Measurements from ENCODE around the gene ADGRV1.
"Not testable (repeated sequence)": the region's sequence is repeated elsewhere in the genome, so short reads cannot be mapped to it uniquely, and the experiment has no call there.

The ADGRV1 gene

DNA sequence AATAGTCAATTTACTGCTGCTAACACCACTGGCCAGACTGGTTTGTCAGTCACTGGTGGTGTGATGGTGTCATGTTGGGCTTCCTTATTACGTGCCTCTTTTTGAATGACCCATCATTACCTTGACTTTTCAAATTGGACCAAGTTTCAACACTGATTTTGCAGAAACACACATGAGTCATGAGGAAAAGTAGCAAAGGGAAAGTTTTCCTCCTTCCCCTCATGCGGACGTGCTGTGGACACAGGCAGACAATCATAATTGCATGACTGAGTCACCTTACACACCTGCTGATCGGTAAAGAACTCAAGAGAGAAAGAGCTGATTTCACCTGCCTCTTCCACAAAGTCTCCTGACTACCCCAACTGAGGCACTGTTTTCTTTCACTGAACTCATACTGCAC lies 500.0 kb downstream of the ADGRV1 start:
- Histone ChIP-seq H3K9ac (ENCODE audit: low read depth, low read length) (no peak overlapping the region), H3K27me3 (ENCODE audit: insufficient read depth, low read length) (no peaks in the 10 kb centered on the region), H3K4me3 (ENCODE audit: low read length) (no peak overlapping the region), H3K27ac (ENCODE audit: low read depth, low read length) (no peak overlapping the region), H3K36me3 (ENCODE audit: insufficient read depth, low read length) (no peaks in the 10 kb centered on the region), H3K4me1 (ENCODE audit: insufficient read depth, low read length) (no peaks in the 10 kb centered on the region), H3K9me3 (ENCODE audit: insufficient read depth, low read depth, low read length) (no peaks in the 10 kb centered on the region)
- 97% methylated on average over 4 of the region's 4 CpGs for WGBS

DNA sequence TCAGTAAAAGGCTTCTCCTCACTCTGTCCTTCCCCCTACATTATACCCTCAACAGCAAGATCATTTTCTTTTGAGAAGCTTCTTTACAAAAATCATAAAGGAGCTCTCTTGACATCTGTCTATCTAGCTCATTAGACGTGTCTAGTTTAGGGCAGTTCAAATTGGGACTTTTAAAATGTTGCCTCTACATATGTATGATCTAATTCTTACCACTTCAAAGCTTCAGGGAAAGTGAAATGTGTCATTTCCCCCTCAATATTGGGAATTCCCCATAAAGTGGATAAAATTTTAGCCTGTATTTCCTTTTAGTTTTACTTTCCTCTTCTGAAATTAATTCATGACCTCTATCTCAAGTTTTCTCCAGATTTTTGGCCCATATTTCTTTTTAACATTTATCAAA lies 500.8 kb downstream of the ADGRV1 start:
- H3K9ac ChIP-seq (ENCODE audit: low read depth, low read length): no peak overlapping the region
- H3K4me3 ChIP-seq (ENCODE audit: low read length): no peak overlapping the region
- H3K27me3 ChIP-seq (ENCODE audit: insufficient read depth, low read length): no peaks in the 10 kb centered on the region
- no peaks in the 10 kb centered on the region for H3K9me3 ChIP-seq (ENCODE audit: insufficient read depth, low read depth, low read length)
- no peak overlapping the region for H3K27ac ChIP-seq (ENCODE audit: low read depth, low read length)
- WGBS: 90% methylated on average over 1 of the region's 1 CpG
- no peaks in the 10 kb centered on the region for H3K4me1 ChIP-seq (ENCODE audit: insufficient read depth, low read length)
- no peaks in the 10 kb centered on the region for H3K36me3 ChIP-seq (ENCODE audit: insufficient read depth, low read length)

- Histone ChIP-seq H3K4me3 (ENCODE audit: low read length) (no peak overlapping the region), H3K36me3 (ENCODE audit: insufficient read depth, low read length) (no peaks in the 10 kb centered on the region)
- 90% methylated on average over 2 of the region's 2 CpGs for WGBS
Measured at GRCh38 chr5:91061094-91061493, 502.5 kb downstream of the ADGRV1 start.

DNA sequence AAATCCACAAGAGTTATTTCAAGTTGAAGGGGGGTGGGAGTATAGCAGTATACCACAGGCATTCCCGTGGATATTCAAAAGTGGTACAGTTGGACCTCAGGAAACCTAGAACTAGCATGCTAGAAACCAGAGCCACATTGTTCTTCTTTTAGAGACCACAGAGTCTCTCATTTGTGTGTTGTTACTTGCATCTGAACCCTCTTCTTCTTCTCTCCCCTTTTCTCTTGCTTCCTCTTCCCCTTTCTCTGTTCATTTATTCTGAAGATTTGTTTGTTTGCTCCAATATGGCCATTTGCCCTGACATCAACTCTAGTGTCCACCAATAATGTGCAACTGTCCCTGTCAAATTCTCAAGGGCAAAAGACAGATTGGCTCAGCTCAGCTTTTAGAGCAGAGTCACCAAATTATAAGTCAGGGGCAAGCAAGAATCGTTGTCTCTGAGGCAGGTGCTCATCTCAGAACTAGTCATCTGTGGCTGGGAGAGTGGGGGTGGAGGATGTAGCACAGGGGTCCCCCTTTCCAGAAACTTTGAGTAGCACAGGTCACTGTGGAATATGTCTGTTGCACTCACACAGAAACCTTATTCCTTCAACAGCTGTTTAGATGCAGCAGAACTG lies 503.5 kb downstream of the ADGRV1 start:
- Histone ChIP-seq H3K36me3 (ENCODE audit: insufficient read depth, low read length) (no peaks in the 10 kb centered on the region), H3K4me3 (ENCODE audit: low read length) (no peak overlapping the region), H3K27ac (ENCODE audit: low read depth, low read length) (no peak overlapping the region), H3K9ac (ENCODE audit: low read depth, low read length) (no peak overlapping the region), H3K9me3 (ENCODE audit: insufficient read depth, low read depth, low read length) (no peaks in the 10 kb centered on the region), H3K27me3 (ENCODE audit: insufficient read depth, low read length) (no peaks in the 10 kb centered on the region), H3K4me1 (ENCODE audit: insufficient read depth, low read length) (no peaks in the 10 kb centered on the region)
- WGBS: 92% methylated on average over 2 of the region's 2 CpGs

More at GRCh38 chr5:91061094-91061493, 502.5 kb downstream of the ADGRV1 start:
- Histone ChIP-seq H3K9ac (ENCODE audit: low read depth, low read length) (no peak overlapping the region), H3K4me1 (ENCODE audit: insufficient read depth, low read length) (no peaks in the 10 kb centered on the region), H3K27ac (ENCODE audit: low read depth, low read length) (no peak overlapping the region), H3K27me3 (ENCODE audit: insufficient read depth, low read length) (no peaks in the 10 kb centered on the region), H3K9me3 (ENCODE audit: insufficient read depth, low read depth, low read length) (no peaks in the 10 kb centered on the region)

- H3K36me3 ChIP-seq (ENCODE audit: insufficient read depth, low read length); H3K4me1 ChIP-seq (ENCODE audit: insufficient read depth, low read length); H3K27ac ChIP-seq (ENCODE audit: low read depth, low read length); H3K27me3 ChIP-seq (ENCODE audit: insufficient read depth, low read length); H3K9me3 ChIP-seq (ENCODE audit: insufficient read depth, low read depth, low read length); H3K9ac ChIP-seq (ENCODE audit: low read depth, low read length); H3K4me3 ChIP-seq (ENCODE audit: low read length): not testable (repeated sequence)
- 95% methylated on average over 9 of the region's 9 CpGs for WGBS
Measured at GRCh38 chr5:91063098-91063690, 504.6 kb downstream of the ADGRV1 start.

DNA sequence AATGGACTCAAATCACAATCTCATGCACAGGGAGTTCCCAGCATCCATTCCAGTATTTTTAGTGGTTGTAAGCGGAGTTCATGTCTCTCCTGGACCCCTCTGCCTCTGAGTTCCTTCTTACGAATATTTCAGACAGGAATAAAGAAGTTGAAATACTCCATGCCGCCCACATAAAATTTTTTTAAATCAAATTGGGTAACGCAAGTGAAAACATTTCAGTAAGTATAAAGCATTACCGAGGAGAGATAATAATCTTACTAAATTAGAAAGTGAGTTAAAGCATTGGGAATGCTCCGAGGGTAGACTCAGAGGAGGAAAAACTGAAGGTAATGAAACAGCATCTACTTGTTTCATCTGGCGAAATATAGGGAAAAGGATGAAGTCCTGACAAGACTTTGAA lies 506.9 kb downstream of the ADGRV1 start:
- Histone ChIP-seq H3K4me1 (ENCODE audit: insufficient read depth, low read length) (no peaks in the 10 kb centered on the region), H3K36me3 (ENCODE audit: insufficient read depth, low read length) (no peaks in the 10 kb centered on the region), H3K4me3 (ENCODE audit: low read length) (no peak overlapping the region), H3K9me3 (ENCODE audit: insufficient read depth, low read depth, low read length) (no peaks in the 10 kb centered on the region), H3K27ac (ENCODE audit: low read depth, low read length) (no peak overlapping the region), H3K9ac (ENCODE audit: low read depth, low read length) (no peak overlapping the region), H3K27me3 (ENCODE audit: insufficient read depth, low read length) (no peaks in the 10 kb centered on the region)
- WGBS: 93% methylated on average over 7 of the region's 7 CpGs

GRCh38 chr5:91069364-91069763 lies 510.8 kb downstream of the ADGRV1 start:
- H3K27ac ChIP-seq (ENCODE audit: low read depth, low read length): no peak overlapping the region
- H3K9me3 ChIP-seq (ENCODE audit: insufficient read depth, low read depth, low read length): no peaks in the 10 kb centered on the region
- peaks cover 19% of the 10 kb centered on the region for H3K36me3 ChIP-seq (ENCODE audit: insufficient read depth, low read length)
- no peaks in the 10 kb centered on the region for H3K4me1 ChIP-seq (ENCODE audit: insufficient read depth, low read length)
- H3K9ac ChIP-seq (ENCODE audit: low read depth, low read length): no peak overlapping the region
- no peak overlapping the region for H3K4me3 ChIP-seq (ENCODE audit: low read length)
- WGBS: 97% methylated on average over 2 of the region's 2 CpGs
- H3K27me3 ChIP-seq (ENCODE audit: insufficient read depth, low read length): no peaks in the 10 kb centered on the region

- Histone ChIP-seq H3K27ac (ENCODE audit: low read depth, low read length) (no peak overlapping the region), H3K4me3 (ENCODE audit: low read length) (no peak overlapping the region), H3K27me3 (ENCODE audit: insufficient read depth, low read length) (no peaks in the 10 kb centered on the region), H3K9ac (ENCODE audit: low read depth, low read length) (no peak overlapping the region), H3K36me3 (ENCODE audit: insufficient read depth, low read length) (peaks cover 19% of the 10 kb centered on the region), H3K9me3 (ENCODE audit: insufficient read depth, low read depth, low read length) (no peaks in the 10 kb centered on the region), H3K4me1 (ENCODE audit: insufficient read depth, low read length) (no peaks in the 10 kb centered on the region)
- WGBS: 98% methylated on average over 2 of the region's 2 CpGs
Measured at GRCh38 chr5:91070761-91071550, 512.4 kb downstream of the ADGRV1 start.

DNA sequence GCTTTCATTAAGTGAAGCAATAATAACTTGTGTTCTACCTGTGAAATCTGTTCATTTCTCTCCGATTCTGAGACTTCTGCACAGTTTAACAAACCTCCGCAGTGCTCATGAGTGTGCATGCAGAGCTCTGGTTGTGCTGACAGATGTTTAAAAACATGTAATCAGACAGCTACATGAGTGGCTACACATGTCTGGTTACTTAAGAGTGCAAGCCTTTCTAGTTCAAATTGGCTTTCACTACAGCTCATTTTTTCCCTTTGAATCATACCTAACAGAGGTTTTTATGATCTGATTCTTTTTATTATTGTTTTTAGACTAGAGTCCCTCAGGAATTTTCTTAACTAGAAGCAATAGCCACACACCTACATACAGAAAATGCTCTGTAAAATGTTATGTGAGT lies 514.3 kb downstream of the ADGRV1 start:
- Histone ChIP-seq H3K27ac (ENCODE audit: low read depth, low read length) (no peak overlapping the region), H3K27me3 (ENCODE audit: insufficient read depth, low read length) (no peaks in the 10 kb centered on the region), H3K4me1 (ENCODE audit: insufficient read depth, low read length) (no peaks in the 10 kb centered on the region), H3K4me3 (ENCODE audit: low read length) (no peak overlapping the region), H3K9me3 (ENCODE audit: insufficient read depth, low read depth, low read length) (no peaks in the 10 kb centered on the region), H3K36me3 (ENCODE audit: insufficient read depth, low read length) (peaks cover 19% of the 10 kb centered on the region), H3K9ac (ENCODE audit: low read depth, low read length) (no peak overlapping the region)
- 93% methylated on average over 2 of the region's 2 CpGs for WGBS

DNA sequence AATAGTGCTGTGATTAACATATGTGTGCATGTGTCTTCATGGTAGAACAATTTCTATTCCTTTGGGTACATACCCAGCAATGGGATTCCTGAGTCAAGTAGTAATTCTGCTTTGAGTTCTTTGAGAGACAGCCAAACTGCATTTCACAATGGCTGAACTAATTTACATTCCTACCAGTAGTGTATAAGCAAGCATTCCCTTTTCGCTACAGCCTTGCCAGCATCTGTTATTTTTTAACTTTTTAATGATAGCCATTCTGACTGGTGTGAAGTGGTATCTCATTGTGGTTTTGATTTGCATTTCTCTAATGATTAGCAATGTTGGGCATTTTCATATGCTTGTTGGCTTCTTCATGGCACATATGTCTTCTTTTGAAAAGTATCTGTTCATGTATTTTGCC lies 516.0 kb downstream of the ADGRV1 start:
- no peak overlapping the region for H3K27ac ChIP-seq (ENCODE audit: low read depth, low read length)
- no peak overlapping the region for H3K4me3 ChIP-seq (ENCODE audit: low read length)
- H3K4me1 ChIP-seq (ENCODE audit: insufficient read depth, low read length): no peaks in the 10 kb centered on the region
- H3K9ac ChIP-seq (ENCODE audit: low read depth, low read length): no peak overlapping the region
- H3K27me3 ChIP-seq (ENCODE audit: insufficient read depth, low read length): no peaks in the 10 kb centered on the region
- H3K36me3 ChIP-seq (ENCODE audit: insufficient read depth, low read length): peaks cover 19% of the 10 kb centered on the region
- no peaks in the 10 kb centered on the region for H3K9me3 ChIP-seq (ENCODE audit: insufficient read depth, low read depth, low read length)
- WGBS: 87% methylated on average over 1 of the region's 1 CpG

DNA sequence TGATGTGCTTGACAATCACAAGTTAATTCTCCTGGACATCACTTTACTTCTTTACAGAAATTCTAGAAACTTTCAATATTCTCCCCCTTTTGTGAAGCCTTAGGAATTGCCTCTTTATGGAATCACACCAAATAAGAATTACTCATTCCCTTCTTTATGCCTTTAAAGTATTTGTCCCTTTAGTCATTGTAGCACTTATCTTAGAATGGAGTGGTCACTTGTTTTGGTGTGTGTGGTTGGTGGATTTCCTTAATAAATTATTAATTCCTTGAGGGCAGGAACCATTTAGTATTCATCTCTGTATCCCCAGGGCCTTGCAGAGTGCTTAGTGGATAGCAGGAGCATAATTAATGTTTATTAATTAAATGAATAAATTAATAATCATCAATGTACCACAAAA lies 517.5 kb downstream of the ADGRV1 start:
- H3K4me1 ChIP-seq (ENCODE audit: insufficient read depth, low read length): no peaks in the 10 kb centered on the region
- no peaks in the 10 kb centered on the region for H3K27me3 ChIP-seq (ENCODE audit: insufficient read depth, low read length)
- no peaks in the 10 kb centered on the region for H3K9me3 ChIP-seq (ENCODE audit: insufficient read depth, low read depth, low read length)
- peaks cover 19% of the 10 kb centered on the region for H3K36me3 ChIP-seq (ENCODE audit: insufficient read depth, low read length)
- no peak overlapping the region for H3K9ac ChIP-seq (ENCODE audit: low read depth, low read length)
- H3K4me3 ChIP-seq (ENCODE audit: low read length): no peak overlapping the region
- H3K27ac ChIP-seq (ENCODE audit: low read depth, low read length): no peak overlapping the region
